Renal pelvis (tissue), 4 donors: ENCODE data around the gene SEMA5A. TPM values are rescaled to one million over a fixed set of nuclear protein-coding genes. Genes with fewer than 3 reads are reported as not detected.

ENCODE experiments used
- DNase-seq: peaks from one replicate; pipeline ENCODE4 v3.0.0-alpha.2; 2013
- polyA plus RNA-seq, 3 donors: library from polyadenylated mRNA; unstranded; fragments of 120-200 nt; gene quantifications; one replicate each; pipeline ENCODE4 v1.2.1, GENCODE V29; 2013; ENCODE audit not compliant: insufficient read length in 3 of 3

The SEMA5A gene
- polyA plus RNA-seq, 3 donors = 32.5 to 44.8 (median 42.8) TPM

- DNase-seq = no peak
These were observed 4.1 kb upstream of the SEMA5A start for GRCh38 chr5:9549941-9550340.

- peak; percentile 11 for DNase-seq
These were observed 1.5 kb upstream of the SEMA5A start for GRCh38 chr5:9547122-9547947.

- peak; percentile 14 for DNase-seq
These were observed 511 bp downstream of the SEMA5A start for GRCh38 chr5:9545136-9545991.

GRCh38 chr5:9544502-9545135 is 1.3 kb downstream of the SEMA5A start:
- peak; percentile 85 for DNase-seq

- no peak for DNase-seq
These were observed 1.8 kb downstream of the SEMA5A start for GRCh38 chr5:9544056-9544455.

- DNase-seq = peak; percentile 15
These were observed 2.5 kb downstream of the SEMA5A start for GRCh38 chr5:9543311-9543920.

GRCh38 chr5:9540791-9541190 is 5.1 kb downstream of the SEMA5A start:
- no peak for DNase-seq

GRCh38 chr5:9538504-9538903 is 7.4 kb downstream of the SEMA5A start:
- DNase-seq = no peak

- DNase-seq = no peak
These were observed 8.4 kb downstream of the SEMA5A start for GRCh38 chr5:9537223-9538141.

- no peak for DNase-seq
These were observed 9.2 kb downstream of the SEMA5A start for GRCh38 chr5:9536717-9537116.

- no peak for DNase-seq
These were observed 10.9 kb downstream of the SEMA5A start for GRCh38 chr5:9534881-9535517.

GRCh38 chr5:9533562-9534364 is 12.1 kb downstream of the SEMA5A start:
- peak; percentile 50 for DNase-seq

- peak; percentile 54 for DNase-seq
These were observed 12.8 kb downstream of the SEMA5A start for GRCh38 chr5:9533096-9533495.

GRCh38 chr5:9529513-9529912 is 16.4 kb downstream of the SEMA5A start:
- DNase-seq = no peak

GRCh38 chr5:9529041-9529480 is 16.8 kb downstream of the SEMA5A start:
- DNase-seq = no peak

- no peak for DNase-seq
These were observed 20.9 kb downstream of the SEMA5A start for GRCh38 chr5:9524941-9525340.

- no peak for DNase-seq
These were observed 22.6 kb downstream of the SEMA5A start for GRCh38 chr5:9523090-9523823.

- DNase-seq = no peak
These were observed 26.3 kb downstream of the SEMA5A start for GRCh38 chr5:9519537-9519936.

GRCh38 chr5:9516591-9516990 is 29.3 kb downstream of the SEMA5A start:
- DNase-seq = no peak
